ENCODE measurements around the gene ZNF343.

The ZNF343 gene

DNA sequence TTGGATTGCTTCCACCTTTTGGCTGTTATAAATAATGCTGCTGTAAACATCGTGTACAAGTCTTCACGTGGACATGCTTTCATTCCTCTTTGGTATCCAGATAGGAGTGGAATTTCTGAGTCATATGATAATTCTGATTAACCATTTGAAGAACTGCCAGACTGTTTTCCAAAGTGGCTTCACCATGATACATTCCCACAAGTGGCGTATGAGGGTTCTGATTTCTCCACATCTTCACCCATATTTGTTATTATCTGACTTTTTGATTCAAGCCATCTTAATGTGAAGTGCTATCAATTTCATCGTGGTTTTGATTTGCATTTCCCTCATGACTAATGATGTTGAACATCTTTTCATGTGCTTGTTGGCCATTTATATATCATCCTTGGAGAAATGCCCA, 35.2 kb downstream of the ZNF343 start:
- DNase-seq (ENCODE audit: low read depth in 2 of 2), result peak; percentile 66 to 71

DNA sequence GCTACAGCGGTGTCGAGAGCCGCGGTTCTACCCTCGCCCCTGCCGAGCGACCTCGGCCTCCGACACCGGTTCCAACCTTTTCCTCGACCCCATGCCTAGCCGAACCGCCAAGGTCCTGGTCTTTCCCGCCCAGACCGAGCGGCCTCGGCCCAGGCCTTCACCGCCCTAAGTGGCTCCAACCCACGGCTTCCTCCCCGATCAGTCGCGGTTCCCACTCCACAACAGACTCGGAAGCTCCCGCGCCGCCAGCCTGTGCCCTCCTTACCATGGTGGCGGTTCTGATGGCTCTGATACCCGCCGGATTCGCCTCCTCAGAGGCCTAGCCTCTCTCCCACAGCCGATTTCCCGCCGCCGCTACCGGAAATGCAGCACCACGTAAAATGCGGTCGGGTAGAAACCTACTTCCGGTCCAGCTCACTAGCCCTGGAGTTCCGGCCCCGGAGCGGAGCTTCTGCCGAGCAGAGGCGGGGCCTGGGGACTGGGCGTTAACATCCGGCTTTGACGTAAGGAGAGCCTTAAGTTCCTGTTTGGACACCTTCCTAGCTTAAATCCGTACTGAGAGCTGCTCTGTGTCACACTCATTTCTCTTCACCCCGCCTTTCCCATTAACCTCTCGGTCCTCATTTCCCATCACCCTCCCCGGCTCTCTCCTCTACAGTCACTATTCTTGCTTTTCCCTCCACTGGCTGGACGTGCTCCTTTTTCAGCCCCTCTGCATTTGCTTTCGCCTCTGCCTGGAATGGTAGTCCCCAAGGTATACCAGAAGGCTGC, 38.1 kb downstream of the ZNF343 start, which contains the start of gene SNRPB:
TSS of gene SNRPB (minus strand) at position 367 of the 771 bp plus-strand sequence. CDS start at position 268, 99 bp downstream.
- DNase-seq (ENCODE audit: low read depth in 2 of 2), result peak; percentile 96 to 97

DNA sequence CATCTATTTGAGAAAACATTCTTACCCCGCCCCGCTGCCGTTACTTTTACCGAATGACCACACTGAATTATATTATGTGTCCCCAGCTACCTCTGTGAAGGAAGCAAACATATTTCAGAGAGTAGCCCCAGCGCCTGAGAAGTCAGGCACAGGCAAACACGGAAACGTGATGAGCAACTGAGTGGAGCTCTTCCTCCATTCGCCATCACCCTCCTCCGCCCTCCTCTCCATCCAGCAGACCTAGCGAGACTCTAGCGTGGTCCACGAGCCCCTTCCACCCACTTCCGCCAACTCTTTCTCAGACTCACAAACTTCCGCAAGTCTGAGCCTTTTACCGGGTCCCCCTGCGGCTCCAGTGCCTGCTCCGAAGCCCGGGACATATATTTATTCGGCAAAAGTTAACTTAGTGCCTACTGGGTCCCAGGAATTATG, 38.7 kb downstream of the ZNF343 start:
- DNase-seq (ENCODE audit: low read depth in 2 of 2), result peak; percentile 9 to 14

DNA sequence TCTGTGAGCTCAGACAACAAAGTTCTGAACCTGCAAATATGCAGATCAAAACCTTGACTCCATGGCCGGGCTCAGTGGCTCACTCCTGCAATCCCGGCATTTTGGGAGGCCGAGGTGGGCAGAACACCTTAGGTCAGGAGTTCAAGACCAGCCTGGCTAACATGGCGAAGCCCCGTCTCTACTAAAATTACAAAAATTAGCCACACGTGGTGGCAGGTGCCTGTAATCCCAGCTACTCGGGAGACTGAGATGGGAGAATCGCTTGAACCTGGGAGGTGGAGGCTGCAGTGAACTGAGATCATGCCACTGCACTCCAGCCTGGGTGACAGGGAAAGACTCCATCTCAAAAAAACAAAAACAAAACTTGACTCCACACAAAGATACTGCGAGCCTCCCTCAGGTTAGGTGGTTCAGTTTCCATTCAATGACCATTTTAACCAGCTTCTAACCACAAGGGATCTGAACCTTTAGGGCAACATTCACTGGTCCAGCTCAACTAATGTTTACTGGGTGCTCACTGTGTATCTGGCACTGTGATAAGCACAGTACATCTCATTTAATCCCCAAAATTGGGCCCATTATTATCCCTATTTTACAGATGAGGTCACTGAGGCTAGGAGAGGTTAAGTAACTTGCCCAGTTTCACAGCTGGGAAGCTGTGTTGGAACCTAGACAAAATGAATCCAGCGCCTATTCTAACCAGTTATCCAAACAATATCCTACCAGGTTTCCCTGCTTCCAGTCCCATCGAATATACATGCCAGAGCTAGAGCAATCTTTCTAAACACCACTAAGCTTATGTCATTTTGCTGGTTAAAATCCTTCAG, 39.9 kb downstream of the ZNF343 start:
- no peak for DNase-seq (ENCODE audit: low read depth in 2 of 2)

DNA sequence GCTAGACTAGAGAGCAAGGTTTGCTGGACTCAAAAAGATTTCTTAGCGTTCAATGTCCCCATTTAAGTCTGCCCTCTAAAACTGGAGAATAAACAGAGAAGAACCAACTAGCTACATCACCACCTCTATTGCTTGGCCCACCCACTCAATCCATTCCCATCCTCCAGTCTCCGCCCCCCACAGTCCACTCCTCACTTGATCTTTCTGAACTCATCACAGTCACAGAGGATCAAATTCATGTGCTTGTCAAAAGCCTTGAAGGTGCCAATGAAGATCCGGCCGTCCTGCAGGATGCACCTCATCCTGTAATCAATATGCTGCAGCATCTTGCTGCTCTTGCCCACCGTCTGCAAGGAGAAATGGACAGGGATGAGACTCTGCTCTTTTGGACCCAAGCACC, 41.3 kb downstream of the ZNF343 start:
- DNase-seq (ENCODE audit: low read depth in 2 of 2), result no peak

DNA sequence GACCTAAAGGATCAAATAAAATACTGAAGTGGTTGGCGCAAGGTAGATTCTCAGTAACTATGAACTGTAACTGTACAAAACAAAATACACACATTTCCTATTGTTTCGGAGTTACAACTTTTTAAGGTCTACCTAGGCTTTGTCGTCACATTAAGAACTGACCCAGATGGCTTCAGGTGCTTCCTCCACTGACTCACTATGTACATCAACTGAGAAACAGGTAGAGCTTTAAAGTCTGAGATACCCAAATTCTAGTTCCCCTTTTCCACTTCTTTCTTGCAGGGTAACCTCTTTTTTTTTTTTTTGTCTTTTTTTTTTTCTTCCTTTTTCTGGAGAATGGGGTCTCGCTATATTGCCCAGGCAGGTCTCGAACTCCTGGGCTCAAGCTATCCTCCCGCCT, 43.6 kb downstream of the ZNF343 start:
- no peak for DNase-seq (ENCODE audit: low read depth in 2 of 2)

DNA sequence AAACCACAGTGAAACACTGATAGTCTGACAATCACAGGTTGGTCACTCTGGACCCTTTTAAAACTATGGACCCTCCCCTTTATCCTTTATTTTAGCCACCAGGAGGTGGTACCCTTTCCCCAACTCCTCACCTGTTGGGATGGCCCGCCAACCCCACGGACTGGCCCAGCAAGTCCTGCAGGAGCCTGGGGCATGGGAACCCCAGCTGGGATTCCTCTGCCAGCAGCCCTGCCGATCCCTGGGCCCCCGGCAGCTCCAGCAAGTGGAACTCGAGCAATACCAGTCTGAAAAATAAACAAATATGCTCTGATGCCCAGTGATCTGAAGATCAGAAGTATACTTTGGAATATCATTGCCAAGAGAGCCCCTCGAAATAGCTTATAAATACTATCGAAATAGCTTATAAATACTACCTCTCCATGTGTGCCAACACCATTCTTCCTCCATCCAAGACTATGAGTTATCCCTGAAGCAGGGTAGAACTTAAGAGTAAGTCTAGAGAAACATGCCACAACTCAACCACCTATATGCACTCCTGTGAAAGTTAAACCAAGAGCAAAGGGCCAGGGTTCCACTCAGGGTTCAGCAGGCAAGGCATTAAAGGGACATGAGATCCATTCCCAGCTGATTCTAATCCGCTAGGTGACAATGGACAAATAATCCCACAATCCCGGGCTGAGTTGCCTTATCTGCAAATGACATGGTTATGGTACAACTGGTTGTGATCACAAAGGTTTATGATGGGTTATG, 44.9 kb downstream of the ZNF343 start:
- no peak for DNase-seq (ENCODE audit: low read depth in 2 of 2)

DNA sequence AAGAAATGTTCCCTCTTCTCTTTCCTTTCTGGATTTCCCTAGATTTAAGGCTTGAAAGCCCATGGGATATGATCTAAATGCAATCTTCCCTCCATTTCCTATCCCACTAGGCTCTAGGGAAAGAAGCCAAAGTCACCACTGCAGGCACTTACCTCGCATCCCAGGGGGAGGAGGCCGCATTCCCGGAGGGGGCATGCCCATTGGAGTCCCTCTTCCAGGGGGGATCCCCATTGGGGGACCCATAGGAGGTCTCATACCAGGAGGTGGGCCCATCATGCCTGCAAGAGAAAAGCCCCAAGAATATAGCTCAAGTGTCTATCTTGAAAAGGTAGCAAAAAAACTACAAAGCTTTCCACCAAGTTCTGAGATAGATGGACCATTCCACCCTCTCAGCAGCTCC, 46.2 kb downstream of the ZNF343 start:
- no peak for DNase-seq (ENCODE audit: low read depth in 2 of 2)

DNA sequence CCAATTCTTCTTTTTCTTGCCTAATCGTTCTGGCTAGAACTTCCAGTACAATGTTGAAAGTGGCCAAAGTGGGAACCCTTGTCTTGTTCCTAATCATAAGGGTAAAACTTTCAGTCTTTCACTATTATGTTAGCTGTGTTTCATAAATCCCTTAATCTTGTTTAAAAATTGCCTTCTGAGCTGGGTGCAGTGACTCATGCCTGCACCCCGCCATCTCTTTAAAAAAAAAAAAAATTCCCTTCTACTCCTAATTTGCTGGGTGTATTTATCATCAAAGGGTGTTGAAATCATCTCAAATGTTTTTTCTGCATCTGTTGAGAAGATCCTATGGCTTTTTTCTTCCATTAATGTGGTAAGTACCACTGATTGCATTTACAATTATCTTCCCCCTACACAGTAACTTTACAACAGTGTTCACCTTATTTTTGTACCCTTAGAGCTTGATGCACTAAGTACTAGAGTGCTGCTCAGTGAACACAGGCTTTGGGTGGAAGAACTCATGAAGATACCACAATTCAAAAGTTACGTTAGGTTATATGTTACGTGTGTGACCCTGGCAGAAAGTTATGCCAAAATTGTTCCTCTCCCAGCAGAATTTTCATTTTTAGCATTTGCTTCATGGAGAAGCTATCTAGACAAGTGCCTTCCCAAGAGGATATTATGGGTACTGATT, 47.8 kb downstream of the ZNF343 start:
- no peak for DNase-seq (ENCODE audit: low read depth in 2 of 2)

DNA sequence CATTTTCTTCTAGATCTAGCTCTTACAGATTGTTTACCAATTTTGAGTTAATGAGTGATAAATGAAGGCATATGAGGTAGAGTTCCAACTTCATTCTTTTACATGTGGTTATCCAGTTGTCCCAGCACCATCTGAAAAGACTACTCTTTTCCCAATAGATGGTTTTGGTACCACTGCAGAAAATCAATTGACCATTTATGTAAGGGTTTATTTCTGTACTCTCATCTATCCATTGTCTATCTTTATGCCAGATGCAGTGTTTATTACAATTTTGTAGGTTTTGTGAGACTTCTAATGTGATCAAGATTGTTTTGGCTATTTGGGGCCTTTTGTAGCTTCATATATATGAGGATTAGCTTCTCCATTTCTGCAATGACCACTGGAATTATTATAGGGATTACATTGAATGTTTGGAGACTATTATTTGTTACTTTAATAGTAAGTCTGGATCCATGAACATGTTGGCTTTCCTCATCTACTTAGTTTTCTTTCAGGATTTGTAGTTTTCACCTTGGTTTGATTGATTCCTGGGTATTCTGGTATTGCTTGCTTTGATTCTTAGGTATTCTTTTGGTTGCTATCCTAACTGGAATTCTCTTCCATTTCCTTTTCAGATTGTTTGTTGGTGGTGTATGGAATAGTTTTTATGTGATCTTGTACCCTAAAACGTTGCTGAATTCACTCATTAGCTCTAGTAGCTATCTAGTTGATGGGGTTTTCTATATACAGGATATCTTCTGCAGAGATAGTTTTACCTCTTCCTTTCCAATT, 48.5 kb downstream of the ZNF343 start:
- no peak for DNase-seq (ENCODE audit: low read depth in 2 of 2)

DNA sequence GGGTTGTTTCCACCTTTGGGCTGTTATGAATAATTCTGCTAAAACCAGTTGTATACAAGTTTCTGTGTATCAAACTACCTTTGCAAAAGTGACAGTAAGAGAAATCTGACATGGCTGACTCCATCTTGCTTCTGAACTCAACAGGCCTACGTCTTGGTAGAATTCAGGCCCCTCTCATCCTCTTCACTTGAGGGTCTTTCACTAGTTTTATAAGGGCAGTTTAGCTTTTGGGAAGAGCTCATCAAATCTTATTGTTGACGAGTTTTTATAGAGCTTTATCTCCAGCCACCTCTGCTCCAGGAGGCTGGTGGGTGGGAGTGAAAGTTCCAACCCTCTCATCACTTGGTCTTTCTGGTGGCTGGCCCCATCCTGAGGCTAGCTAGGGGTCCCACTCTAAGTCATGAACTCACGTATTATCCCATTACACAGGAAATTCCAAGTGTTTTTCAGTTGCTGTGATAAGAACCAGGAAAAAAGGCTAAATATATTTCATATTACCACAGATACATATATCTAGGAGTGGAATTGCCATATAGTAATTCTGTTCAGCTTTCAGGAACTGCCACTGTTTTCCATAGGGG, 49.7 kb downstream of the ZNF343 start:
- DNase-seq (ENCODE audit: low read depth in 2 of 2), result no peak

DNA sequence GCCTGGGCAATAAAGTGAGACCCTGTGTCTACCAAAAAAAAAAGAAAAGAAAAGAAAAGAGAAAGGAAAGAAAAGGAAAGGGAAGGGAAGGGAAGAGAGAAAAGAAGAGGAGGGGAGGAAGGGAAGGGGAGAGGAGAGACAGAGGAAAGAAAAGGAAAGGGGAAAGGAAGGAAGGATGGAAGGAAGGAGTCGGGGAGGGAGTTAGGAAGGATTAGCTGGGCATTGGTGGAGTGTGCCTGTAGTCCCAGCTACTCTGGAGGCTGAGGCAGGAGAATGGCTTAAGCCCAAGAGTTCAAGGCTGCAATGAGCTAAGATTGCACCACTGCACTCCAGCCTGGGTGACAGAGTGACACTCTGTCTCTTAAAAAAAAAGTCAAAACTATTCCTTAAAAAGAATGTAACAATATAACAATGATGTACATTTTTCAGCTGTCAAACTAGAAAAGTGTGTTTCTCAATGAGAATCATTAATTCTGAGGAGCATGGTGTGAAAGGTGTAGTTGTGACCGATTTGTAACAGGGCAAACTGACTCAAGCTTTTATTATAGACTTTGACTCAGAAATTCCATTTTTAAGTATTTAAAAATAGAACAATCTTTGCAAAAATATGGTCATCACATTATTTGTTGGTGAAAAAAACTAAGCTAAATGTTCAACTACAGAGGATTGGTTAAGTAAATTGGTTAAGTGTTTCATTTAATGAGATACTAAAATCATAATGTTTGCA, 52.8 kb downstream of the ZNF343 start:
- DNase-seq (ENCODE audit: low read depth in 2 of 2), result no peak

DNA sequence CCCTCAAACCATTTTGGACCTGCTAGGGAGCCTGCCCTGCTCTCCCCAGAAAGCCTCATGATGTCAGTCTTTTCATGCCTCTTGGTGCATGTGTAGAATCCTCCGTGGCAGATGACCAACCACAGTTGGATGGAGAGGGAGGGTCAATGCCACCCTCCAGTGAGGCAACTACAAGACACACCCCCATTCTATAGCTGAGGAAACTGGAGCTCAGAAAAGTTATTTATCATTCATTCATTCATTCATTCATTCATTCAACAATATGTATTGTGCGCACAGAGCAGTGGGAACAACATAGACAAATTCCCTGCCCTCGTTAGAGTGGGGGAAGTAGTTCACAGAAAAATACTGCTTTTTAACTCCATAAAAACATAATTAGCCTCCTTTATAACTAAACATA, 54.9 kb downstream of the ZNF343 start:
- no peak for DNase-seq (ENCODE audit: low read depth in 2 of 2)

DNA sequence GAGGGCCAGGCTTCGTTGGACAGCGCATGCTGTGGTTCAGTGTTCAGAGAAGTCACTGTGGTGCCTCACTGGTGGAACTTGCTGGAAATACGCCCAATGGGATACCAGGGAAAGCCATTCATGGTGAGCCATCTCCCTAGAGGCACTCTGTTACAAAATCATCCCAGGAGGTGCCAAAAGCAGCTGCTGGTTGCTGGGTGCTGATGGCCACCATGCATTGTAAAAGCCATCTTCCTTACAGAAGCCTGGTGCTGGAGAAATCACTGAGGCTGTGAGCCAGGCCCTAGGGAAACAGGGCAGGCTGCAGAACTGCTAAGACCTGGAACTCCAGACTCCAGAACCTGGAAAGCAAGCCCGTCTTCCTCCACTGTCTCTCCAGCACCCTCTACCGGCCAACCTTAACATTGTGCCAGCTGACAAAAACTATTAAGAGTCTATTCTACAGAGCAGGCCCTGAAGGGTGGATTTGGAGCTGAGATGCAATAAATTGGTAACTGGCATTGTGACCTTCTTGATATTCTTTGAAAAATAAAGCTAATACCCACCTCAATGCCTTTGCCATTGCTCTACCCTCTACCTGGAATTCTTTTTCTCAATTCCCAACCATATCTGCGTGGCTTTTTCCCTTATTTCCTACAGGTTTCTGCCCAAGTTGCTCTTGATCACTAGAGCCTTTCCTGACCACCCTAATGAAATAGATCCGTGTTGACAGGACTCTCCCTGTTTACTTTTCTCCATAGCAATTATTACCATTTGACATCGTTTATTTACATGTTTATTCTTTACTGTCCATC, 56.6 kb downstream of the ZNF343 start:
- peak; percentile 39 for DNase-seq (ENCODE audit: low read depth in 2 of 2)

DNA sequence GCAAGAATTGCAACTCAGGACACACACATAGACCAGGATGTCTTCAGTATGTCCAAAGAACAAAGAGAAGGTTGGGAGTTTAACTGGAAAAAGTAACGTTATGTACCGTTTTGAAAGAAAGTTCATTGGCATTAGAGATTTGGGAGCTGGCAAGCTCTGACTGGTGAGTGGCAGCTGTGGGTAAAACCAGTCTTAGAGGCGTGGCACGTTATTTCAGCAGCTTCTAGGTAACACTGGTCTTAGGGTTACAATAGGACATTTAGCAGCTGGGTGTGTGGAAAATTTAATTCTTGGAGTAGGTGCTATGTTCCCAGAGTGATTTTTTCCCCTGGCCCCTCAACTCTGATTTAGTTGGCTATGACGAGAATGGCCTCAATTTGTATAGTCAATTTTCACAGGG, 57.3 kb downstream of the ZNF343 start:
- DNase-seq (ENCODE audit: low read depth in 2 of 2), result no peak

DNA sequence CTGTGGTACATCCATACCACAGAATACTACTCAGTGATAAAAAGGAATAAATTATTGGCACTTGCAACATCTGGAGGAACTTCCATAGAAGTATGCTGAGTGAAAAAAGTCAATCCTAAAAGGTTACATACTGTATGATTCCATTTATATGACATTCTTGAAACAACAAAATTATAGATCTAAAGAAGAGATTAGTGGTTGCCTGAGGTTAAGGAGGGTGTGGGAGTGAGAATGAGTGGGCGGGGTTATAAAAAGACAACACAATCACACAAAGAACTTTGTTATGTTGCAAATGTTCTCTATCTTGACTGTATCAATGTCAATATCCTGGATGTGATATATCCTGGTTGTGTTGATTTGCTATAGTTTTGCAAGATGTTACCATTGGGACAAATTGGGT, 59.3 kb downstream of the ZNF343 start:
- DNase-seq (ENCODE audit: low read depth in 2 of 2), result no peak

DNA sequence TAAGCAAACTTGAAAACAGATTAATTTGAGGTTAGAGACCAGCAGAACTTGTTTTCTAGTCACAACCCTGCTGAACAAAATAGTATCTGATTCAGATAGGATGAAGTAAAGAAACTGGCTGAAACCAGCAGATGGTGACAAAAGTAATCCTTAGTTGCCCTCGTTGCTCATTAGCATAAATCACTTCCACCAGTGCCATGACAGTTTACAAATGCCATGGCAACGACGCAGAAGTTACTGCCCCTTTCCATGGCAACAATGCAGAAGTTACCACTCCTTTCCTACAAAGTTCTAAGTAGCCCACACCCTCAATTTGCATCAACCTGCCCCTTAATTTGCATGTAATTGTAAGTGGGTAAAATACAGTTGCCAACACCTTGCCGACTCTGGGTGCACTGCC, 61.9 kb downstream of the ZNF343 start:
- DNase-seq (ENCODE audit: low read depth in 2 of 2), result no peak

Measured in fibroblast of skin of left quadriceps (primary cell).